Epidermal melanocyte (primary cell): ENCODE measurements around the gene PRELID3B.
"Not testable (repeated sequence)": the region's sequence is repeated elsewhere in the genome, so short reads cannot be mapped to it uniquely, and the experiment has no call there.

ENCODE experiments used
- DNase-seq: peaks from one replicate; pipeline ENCODE4 v3.0.0; 2011; ENCODE audit warnings: low spot score; ENCODE audit not compliant: insufficient read length

PRELID3B gene

GRCh38 chr20:59026904-59027740 is 15.5 kb downstream of the PRELID3B start:
- DNase-seq, result no peak

- no peak for DNase-seq
Measured at GRCh38 chr20:59025511-59025910, 17.1 kb downstream of the PRELID3B start.

GRCh38 chr20:59025086-59025485 is 17.5 kb downstream of the PRELID3B start:
- DNase-seq, result no peak

- DNase-seq, result no peak
Measured at GRCh38 chr20:59024111-59024530, 18.5 kb downstream of the PRELID3B start.

GRCh38 chr20:59023616-59024015 is 19.0 kb downstream of the PRELID3B start:
- no peak for DNase-seq

DNA sequence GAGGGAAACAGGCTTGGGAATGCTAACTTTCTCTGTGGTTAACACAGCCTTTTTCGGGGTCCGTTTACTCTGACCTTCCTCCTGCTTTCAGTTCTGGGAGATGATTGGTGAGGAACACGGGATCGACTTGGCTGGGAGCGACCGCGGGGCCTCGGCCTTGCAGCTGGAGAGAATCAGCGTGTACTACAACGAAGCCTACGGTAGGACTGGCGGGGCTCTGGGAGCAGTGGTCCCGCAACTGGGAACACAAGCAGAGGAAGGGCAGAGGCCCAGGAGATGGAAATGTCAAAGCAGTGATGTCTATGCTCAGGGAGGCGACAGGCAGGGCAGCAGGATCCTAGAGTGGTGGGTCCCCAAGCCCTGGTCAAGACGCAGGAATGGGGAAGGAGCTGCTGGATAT is 19.8 kb downstream of the PRELID3B start:
- no peak for DNase-seq

DNA sequence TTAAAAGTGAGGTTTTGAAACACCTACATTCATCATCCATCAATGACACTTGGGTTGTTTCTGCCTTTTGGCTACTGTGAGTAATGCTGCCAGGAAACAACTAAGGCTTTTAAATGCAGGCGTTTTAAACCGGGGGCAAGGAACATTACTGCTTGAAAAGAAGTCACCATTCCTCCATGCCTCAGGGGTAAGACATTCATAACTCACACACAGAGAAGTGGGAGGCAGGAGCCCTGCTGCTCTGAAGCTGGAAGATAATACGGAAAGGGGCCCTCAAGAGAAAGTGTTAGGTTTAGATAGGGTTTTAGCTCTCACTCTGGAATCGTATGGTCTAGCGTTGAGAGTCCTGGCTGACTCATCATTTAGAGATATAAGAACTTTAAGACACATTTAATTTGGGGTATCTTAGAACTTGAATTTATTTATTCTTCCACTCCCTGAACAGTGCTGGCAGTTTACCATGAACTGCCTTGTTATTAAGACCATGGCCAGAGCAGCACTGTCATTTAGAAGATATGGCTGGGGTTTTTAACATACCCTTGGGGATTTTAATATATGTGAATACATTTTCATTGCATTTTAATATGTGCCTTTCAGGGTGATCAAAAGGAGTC is 21.5 kb downstream of the PRELID3B start:
- DNase-seq, result no peak

DNA sequence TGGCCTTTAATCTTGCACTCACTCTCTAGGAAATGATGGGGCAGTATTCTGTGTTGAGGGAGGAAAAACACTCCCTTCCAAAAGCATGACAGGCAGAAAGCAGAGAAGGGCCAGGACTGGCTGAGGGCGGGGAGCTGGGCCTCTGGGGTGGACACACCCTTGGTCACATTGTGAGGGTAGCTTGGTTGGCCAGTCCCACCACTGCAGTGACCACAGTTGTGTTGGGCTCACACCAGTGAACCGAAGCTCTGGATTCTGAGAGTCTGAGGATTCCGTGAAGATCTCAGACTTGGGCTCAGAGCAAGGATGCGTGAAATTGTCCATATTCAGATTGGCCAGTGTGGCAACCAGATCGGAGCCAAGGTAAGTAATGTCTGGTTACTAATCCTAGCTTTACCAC is 23.4 kb downstream of the PRELID3B start, which contains the start of gene TUBB1:
TUBB1 (plus strand) TSS at position 213 of the 400 bp plus-strand sequence; CDS start at position 307, 94 bp downstream.
- no peak for DNase-seq

DNA sequence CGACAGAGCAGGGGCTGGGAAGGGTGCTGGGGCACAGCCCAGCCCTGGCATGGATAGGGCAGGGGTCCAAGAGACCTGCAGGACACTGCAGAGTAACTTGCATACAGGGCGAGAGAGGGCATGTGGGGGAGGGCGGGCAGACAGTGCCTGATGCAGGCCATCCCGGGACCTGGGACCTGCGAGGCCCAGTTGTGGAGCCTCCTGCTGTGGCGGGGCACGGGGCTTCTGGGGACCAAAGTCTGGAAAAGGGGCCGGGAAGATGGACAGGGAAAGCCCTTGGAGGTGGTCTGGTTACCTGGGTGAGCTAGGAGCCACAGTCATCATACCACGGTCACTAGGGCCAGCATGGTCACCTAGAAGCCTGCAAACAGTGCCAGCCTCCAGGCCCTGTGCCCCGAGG is 23.8 kb downstream of the PRELID3B start:
- DNase-seq, result no peak

- DNase-seq, result no peak
Measured at GRCh38 chr20:59017493-59018231, 24.9 kb downstream of the PRELID3B start.

DNA sequence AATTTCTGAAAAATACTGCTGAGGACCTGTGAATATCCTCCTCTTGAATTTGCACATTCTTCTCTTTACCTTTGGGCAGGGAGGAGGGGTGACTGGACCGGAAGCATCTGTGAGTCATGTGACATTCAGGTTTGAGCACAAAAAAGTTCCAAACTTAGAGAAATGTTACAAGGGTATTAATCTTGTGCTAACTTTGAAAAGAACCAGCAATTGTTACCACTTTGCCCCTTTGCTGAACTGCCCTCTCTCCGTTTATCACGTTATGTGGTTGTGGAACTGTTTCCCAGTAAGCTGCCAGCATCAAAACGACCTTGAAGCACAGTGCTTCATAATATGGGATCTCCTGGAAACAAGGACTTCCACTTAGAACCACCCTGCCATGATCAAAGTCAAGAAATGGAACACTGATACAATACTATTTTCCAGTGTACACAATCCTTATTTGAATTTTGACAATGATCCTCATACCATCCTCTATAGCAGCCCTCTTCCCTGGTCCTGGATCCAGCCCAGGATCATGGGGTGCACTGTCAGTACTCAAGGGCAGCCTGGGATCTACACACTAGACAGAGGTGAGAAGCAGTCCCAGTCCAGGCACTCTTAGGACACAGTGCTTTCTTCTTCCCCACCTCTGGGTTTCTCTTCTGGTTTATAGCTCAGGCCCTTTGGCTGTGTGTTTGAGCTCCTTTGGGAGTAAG is 25.6 kb downstream of the PRELID3B start:
- DNase-seq, result no peak

GRCh38 chr20:59015812-59016711 is 26.5 kb downstream of the PRELID3B start:
- DNase-seq, result no peak

DNA sequence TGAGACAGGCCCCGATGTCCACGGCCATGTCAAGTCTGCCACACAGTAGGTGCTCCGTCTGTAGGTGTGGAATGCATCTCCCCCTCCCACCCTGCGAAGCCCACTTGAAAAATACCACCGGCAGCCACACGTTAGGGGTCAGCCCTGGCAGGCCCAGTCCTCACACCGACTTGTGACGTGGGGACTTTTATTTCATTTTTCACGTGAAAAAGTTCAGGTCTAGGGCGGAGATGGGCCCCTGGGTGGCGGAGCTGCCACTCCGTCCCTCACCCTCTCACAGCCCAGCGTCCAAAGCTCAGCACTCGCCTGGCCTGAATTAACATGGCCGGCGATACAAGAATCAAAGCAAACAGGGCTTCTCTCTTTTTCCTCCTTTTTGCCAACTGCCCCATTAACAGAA is 27.2 kb downstream of the PRELID3B start:
- DNase-seq, result no peak

GRCh38 chr20:59014680-59015389 is 27.8 kb downstream of the PRELID3B start:
- DNase-seq, result no peak

DNA sequence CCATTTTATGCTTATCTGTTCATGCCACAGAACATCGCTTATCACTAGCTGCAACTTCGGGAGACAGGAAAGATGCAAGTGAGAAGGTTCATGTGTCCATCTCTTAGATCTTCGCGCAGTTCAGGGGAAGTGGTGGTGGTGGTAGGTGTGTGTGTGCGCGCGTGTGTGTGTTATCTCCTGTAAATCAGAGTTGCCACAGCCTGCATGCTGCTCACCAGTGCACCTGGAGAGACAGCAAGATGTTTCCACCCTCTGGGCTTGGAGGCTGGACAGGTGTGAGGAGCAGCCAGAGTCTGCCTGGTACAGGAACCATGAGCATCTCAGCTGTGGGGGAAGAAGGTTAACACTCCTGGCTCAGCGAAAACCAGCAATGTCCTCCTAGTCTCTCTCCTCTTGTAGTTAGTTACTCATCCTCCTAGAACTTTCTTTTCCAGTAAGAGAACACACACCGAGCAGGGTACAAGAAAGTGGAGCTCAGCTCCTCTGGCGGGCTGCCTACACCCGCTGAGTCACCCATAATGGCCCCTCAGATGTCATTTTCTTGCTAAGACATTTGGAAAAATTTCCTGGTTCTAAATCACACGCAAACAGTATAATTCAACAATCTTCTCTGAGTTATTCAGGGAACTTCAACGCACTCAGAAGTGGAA is 28.5 kb downstream of the PRELID3B start:
- DNase-seq, result no peak

- no peak for DNase-seq
Measured at GRCh38 chr20:59013031-59013951, 29.3 kb downstream of the PRELID3B start.

DNA sequence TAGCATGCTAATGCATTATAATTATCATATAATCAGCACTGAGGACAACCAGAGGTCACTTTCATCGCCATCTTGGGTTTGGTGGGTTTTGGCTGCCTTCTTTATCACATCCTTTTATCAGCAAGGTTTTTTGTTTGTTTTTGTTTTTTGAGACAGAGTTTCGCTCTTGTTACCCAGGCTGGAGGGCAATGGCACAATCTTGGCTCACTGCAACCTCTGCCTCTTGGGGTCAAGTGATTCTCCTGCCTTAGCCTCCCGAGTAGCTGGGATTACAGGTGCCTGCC is 30.8 kb downstream of the PRELID3B start:
- not testable (repeated sequence) for DNase-seq
